A673 (cell line): ENCODE results near the gene RELCH. TPM values are rescaled to one million over a fixed set of nuclear protein-coding genes. Genes with fewer than 3 reads are reported as not detected.

ENCODE experiments used
- BruUV-seq: library from RNA; stranded (reverse); fragments of 400-500 nt; replicated peaks from 2 replicates; lab custom pipeline; 2021; lab: Mats Ljungman, UMichigan
- CTCF ChIA-PET: fragments of 300-600 bp; sonication (Branson Sonifier 250); formaldehyde crosslinking; loops from one replicate; lab custom pipeline; 2022; ENCODE audit warnings: antibody characterized with exemption; lab: Charles Lee
- POLR2A ChIA-PET: fragments of 300-600 bp; sonication (Branson Sonifier 250); formaldehyde crosslinking; loops from one replicate; lab custom pipeline; 2022; ENCODE audit warnings: antibody characterized with exemption; ENCODE audit not compliant: low non-redundant PET; lab: Charles Lee
- DNase-seq: peaks from one replicate; pipeline ENCODE4 v3.0.0-alpha.2; 2015; ENCODE audit warnings: low spot score
- H3K27ac ChIP-seq: fragments of 200-600 bp; sonication (generic); 2 replicates; pipeline ENCODE4 v1.5.1; 2016; ENCODE audit warnings: mixed run types, low read depth, mild to moderate bottlenecking, mixed read lengths, antibody characterized with exemption, low read length; ENCODE audit not compliant: poor library complexity, severe bottlenecking
- H3K27me3 ChIP-seq: fragments of 200-600 bp; sonication (generic); replicated peaks from 2 replicates; pipeline ENCODE4 v1.6.1; 2017; ENCODE audit warnings: mixed run types, low read depth, mild to moderate bottlenecking, mixed read lengths, antibody characterized with exemption, low read length; ENCODE audit not compliant: insufficient read depth, poor library complexity
- H3K36me3 ChIP-seq: fragments of 200-600 bp; sonication (generic); 2 replicates; pipeline ENCODE4 v1.6.1; 2016; ENCODE audit warnings: mixed run types, mild to moderate bottlenecking, mixed read lengths, antibody characterized with exemption, low read length; ENCODE audit not compliant: insufficient read depth, poor library complexity, severe bottlenecking
- H3K4me1 ChIP-seq: fragments of 200-600 bp; sonication (generic); 2 replicates; pipeline ENCODE4 v1.6.1; 2017; ENCODE audit warnings: mixed run types, mild to moderate bottlenecking, mixed read lengths, antibody characterized with exemption, low read length; ENCODE audit not compliant: insufficient read depth, poor library complexity, severe bottlenecking
- H3K4me3 ChIP-seq: fragments of 200-600 bp; sonication (generic); 2 replicates; pipeline ENCODE4 v1.5.1; 2016; ENCODE audit warnings: low read depth, mixed run types, mild to moderate bottlenecking, mixed read lengths, low read length; ENCODE audit not compliant: poor library complexity, severe bottlenecking
- H3K9me3 ChIP-seq: fragments of 200-600 bp; sonication (generic); 2 replicates; pipeline ENCODE4 v1.6.1; 2016; ENCODE audit warnings: mixed run types, low read depth, mild to moderate bottlenecking, mixed read lengths, antibody characterized with exemption, low read length; ENCODE audit not compliant: poor library complexity, severe bottlenecking
- CTCF ChIP-seq: fragments of 300-800, 200-600 bp; sonication (generic); conservative IDR thresholded peaks from 2 replicates; pipeline ENCODE4 v1.5.1; 2017; ENCODE audit warnings: low read depth, mild to moderate bottlenecking, antibody characterized with exemption, low read length, moderate library complexity, mixed read lengths
- EZH2 ChIP-seq: fragments of 200-600 bp; sonication (generic); IDR thresholded peaks from 2 replicates; pipeline ENCODE4 v1.6.1; 2017; ENCODE audit warnings: borderline replicate concordance, low read depth, mild to moderate bottlenecking, mixed read lengths, antibody characterized with exemption, low read length; ENCODE audit not compliant: poor library complexity, severe bottlenecking
- intact Hi-C: fragments of 100-400 bp; cut with micrococcal nuclease; formaldehyde crosslinking; loops from one replicate; pipeline ENCODE4 v1.10.0; 2022; ENCODE audit not compliant: unreplicated experiment
- total RNA-seq: library from RNA; stranded (reverse); gene quantifications from 2 replicates; pipeline ENCODE4 v1.2.3, GENCODE V29; 2021

RELCH gene
- total RNA-seq, 1 experiment from 2014 or later: 29.2 TPM

DNA sequence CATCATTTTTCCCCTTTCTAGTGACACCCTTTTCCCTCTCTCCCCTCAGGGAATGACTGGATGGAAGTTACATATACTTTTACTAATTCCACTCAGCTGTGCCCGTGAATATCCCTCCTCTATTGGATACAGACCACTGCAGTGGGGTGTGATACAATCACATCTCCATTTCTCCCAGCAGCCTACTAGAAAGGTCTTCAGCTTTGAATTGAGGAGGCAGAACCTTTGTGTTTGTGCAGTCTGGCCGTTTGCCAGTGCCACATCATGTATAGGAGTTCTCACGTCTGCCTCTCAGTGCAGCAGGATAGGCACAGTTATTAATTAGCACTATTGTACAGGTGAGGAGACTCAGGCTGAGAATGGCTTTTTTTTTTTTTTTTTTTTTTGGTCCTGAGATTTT lies 154.4 kb downstream of the RELCH start:
- H3K4me1 ChIP-seq: no peaks in the 10 kb centered on the region
- no peaks in the 10 kb centered on the region for H3K9me3 ChIP-seq
- no TSS peak for BruUV-seq
- H3K27ac ChIP-seq: no peak overlapping the region
- CTCF ChIA-PET: no interaction called here
- no peaks in the 10 kb centered on the region for H3K36me3 ChIP-seq
- no peak for TF ChIP-seq EZH2
- no peak for TF ChIP-seq CTCF
- DNase-seq: no peak
- no peaks in the 10 kb centered on the region for H3K27me3 ChIP-seq
- intact Hi-C loops: no loop called here
- H3K4me3 ChIP-seq: no peak overlapping the region
- POLR2A ChIA-PET: no interaction called here

DNA sequence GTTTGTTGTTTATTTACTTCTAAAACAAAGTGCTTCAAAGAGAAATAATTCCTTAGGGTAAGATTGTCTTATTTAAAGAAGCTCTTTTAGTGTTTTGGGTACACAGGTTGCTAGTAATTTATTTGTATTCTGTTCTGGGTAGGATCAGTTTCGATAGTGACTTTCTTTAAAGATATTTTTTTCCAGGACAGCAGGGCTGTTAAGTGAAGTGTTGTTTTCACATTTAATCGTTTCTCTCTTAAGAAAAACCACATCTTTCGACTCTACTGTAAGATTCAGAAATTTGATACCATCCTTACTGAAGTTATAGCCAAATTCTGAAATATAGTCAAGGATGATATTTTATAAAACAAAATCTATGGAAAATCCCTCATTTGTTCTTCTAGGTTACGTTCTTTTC lies 155.8 kb downstream of the RELCH start:
- H3K27ac ChIP-seq: no peak overlapping the region
- ChIA-PET CTCF (no interaction called here), POLR2A (no interaction called here)
- no peaks in the 10 kb centered on the region for H3K27me3 ChIP-seq
- H3K9me3 ChIP-seq: no peaks in the 10 kb centered on the region
- no peak for DNase-seq
- no peaks in the 10 kb centered on the region for H3K4me1 ChIP-seq
- no TSS peak for BruUV-seq
- H3K4me3 ChIP-seq: no peak overlapping the region
- TF ChIP-seq EZH2 (no peak), CTCF (no peak)
- intact Hi-C loops: no loop called here
- no peaks in the 10 kb centered on the region for H3K36me3 ChIP-seq

DNA sequence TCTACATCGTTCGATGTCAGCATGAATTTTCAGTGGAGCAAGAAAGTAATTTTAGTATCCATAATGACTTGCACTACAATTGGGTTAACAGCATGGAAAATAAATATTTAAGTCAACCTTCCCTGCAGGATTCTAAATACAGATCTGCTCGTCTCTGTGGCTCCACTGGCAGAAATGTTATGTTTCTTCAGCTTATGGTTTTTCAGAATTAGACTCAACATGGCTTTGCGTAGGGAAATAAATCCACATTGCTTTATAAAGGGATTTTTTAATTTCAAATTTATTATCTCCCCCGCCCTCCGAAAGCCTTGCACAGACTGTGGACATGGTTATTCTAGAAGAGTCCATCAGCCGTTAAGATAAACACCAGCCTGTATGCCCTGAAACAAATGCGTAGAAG lies 156.3 kb downstream of the RELCH start:
- H3K4me1 ChIP-seq: no peaks in the 10 kb centered on the region
- H3K4me3 ChIP-seq: no peak overlapping the region
- no peaks in the 10 kb centered on the region for H3K36me3 ChIP-seq
- no peak overlapping the region for H3K27ac ChIP-seq
- TF ChIP-seq CTCF (no peak), EZH2 (no peak)
- ChIA-PET POLR2A (no interaction called here), CTCF (no interaction called here)
- no peaks in the 10 kb centered on the region for H3K27me3 ChIP-seq
- no peaks in the 10 kb centered on the region for H3K9me3 ChIP-seq
- no peak for DNase-seq
- BruUV-seq: no TSS peak
- intact Hi-C loops: no loop called here
